ENCODE data around the gene PXMP4.

PXMP4 gene

GRCh38 chr20:33681288-33681687 lies 38.8 kb downstream of the PXMP4 start:
- no peak for DNase-seq

DNA sequence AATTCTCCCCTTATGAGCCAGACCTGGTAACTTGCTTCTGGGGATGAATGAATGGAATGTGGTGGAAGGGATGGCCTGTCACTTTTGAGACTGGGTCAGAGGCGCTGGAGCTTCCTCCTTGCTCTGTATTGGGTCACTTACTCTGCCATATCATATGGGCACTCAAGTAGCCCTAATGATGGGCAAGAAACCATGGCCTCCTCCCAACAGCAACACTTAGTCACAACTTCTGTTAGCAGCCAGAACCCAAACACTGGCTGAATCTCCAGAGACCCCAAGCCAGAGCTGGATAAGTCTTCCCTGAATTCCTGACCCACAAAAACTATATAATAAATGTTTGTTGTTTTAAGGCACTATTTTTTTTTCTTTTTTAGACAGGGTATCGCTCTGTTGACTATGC lies 39.4 kb downstream of the PXMP4 start:
- DNase-seq, result no peak

DNA sequence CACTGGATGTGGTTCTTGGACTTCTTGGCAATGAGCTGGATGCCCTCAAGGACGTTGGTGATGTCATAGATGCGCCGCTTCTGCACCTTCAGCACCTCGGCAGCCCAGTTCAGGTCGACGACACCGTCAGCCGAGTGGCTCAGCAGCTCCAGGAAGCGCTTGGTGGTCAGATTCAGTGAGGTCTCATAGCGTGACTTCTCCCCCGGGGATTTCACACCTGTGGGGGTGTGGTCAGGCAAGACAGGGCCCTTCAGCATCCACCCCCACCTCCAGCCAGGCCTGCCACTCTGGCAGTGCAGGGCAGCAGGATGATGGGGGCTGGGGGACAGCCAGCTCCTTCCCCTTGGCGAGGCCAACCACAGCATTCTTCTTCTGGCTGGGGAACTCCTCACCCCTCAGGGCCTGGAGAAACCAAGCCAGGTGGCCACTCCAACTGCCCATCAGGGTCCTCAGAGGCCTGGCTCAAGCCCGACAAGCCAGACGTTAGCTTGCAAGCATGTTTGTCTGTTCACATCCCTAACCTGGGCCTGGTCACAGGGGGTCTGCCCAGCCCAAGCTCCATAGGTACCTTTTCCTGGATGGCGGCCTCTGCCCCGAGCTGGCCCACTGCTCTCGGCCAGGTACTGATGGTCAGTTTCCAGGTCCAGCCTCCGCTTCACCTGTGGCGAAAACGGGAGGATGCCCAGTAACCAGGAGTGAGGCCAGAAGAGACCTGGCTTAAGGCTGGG lies 40.2 kb downstream of the PXMP4 start:
- DNase-seq, result no peak

DNA sequence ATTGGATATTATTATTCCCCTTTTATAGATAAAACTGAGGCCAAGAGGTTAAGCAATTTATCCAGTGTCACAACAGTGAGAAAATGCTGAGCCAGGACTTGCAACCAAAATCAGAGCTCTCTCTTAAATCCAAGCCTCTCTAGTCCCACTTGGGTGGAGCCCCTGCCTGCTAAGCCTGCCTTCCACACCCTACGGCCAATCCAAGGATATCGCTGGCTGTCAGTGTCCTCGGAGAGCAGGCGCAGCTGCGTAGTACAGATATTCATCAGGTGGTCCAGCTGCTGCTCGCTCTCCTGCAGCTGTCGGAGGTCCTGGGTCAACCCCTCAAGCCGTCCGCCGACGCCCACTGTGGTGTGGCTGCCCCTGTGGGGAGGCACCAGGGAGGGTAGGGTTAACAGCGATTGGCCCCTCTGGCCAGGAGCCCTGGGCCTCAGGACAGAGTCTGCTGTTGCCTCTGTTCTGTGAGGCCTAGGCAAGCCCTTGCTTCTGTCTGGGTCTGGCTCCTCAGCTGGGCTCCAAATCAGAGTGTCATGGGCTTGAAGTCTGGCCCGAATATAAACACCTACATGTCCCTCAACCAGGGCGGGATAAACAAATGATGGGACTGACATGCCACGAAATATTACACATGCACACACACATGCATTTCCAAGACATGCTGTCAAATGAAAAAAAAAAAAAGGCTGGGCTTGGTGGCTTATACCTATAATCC lies 42.0 kb downstream of the PXMP4 start:
- DNase-seq, result no peak

DNA sequence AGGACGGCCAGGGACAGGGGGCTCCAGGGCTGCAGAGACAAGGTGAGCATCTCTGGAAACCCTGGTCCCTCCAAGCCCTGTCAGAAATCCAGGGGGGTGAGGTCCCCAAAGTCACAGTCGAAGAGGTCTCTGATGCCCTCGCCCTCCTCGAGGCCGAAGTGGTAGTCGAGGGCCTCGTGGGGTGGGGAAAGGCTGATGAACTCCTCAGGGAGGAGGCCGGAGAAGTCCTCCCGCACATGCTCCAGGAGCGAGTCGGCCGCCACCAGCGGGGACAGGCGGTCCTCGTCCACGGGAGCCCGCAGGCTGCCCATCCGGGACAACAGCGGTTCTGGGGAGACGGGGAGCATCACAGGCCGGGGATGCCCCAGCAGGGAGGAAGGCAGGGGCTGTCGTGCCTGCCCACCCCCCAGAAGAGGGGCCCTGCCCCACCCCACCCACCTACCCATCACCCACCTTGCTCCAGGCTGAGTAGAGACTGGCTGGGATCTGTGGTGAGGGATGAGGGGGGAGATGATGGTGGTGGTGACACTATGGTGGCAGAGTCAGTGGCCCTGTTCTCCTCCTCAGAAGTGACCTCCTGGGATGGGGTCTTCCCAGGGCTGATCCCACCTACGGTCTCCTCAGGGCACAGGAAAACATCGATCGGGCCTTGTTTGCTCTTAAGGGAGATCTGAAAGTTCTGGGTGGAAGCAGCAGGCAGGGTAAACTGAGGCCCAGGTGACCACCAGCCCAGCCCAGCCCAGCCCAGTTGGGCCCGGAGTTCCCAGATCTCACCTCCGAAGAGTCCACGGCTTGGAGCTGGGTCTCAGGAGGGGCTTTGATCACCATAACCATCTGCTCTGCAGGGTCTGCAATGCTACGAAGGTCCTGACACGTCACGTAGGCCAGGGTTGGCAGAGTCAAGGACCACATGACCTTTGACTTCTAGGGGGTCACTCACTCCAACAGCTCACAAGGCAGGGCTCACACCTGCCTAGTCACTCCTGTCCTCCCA lies 43.2 kb downstream of the PXMP4 start:
- no peak for DNase-seq

DNA sequence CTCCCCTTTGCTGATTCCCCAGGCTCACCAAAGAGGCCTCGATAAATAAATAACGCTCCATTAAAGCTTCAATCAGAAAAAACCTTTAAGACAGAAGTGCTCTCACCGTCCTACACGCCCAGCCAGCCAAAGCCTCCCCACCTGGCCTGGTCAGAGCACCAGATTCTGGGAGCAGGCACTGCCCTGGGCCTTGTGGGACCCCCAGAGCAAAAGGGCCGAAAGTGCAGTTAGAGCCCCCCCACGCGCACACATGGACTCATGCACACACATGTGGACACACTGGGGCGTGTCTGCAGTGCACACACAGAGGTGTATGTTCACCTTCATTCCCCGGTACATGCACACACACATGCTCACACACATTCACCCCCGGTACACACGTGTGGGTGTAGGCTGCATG lies 44.0 kb downstream of the PXMP4 start:
- no peak for DNase-seq

GRCh38 chr20:33675136-33675959 lies 44.8 kb downstream of the PXMP4 start:
- no peak for DNase-seq

DNA sequence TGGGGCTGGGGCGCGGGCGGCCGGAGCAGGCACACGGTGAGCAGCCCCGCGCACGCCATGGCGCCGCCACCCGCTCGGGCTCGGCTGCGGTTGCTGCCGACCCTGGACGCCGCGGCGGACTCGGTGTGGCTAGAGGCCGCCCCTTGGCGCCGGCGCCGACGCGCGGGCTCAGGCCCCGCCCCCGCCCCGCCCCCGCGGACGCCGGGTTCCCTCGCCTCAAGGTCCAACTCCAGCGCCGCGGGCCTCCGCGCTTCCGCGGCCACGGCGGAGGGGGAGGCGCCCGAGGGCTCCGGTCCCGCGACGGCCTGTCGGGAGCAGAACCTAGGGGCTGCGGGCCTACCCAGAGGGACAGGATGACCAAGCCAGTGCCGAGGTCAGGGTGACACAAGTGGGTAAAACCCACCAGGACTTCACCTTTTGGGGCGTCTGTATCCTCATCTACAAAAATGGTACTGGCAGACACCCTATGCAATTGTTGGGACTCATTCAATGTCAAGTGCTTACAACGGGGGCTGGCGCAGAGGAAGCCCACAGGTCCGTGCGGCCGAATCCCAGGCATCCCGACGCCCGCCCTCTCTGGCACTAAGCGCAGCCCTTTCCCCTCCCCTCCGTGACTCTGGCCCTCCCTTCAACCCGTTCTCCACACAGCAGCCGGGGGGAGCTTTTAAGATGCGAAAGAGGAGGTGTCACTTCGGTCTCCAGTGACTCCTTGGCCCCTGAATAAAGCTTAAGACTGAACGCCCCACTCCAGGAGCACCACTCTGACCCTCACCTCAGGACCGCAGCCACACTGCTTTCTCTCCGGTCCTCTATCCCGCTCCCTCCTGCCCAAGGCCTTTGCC lies 45.6 kb downstream of the PXMP4 start, which contains the start of gene NECAB3:
NECAB3 (minus strand) TSS at position 135 of the 842 bp plus-strand sequence; CDS start at position 59, 76 bp downstream.
- peak; percentile 38 for DNase-seq

- no peak for DNase-seq
Observed at GRCh38 chr20:33673410-33674293, 46.5 kb downstream of the PXMP4 start.

DNA sequence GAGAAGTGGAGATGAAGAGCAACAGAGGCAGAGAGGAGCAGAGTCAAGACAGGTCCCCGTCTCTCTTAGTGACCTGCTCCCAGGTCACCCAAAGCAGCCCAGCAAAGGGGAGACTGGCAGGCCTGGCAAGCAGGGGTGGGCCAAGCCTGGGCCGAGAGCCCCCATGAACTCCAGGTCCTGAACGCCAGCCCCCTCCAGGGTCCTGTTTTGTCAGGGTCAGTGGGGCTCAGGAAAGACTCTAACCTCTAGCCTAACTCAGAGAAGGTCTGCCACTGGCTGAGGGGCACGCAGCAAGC lies 47.0 kb downstream of the PXMP4 start:
- no peak for DNase-seq

DNA sequence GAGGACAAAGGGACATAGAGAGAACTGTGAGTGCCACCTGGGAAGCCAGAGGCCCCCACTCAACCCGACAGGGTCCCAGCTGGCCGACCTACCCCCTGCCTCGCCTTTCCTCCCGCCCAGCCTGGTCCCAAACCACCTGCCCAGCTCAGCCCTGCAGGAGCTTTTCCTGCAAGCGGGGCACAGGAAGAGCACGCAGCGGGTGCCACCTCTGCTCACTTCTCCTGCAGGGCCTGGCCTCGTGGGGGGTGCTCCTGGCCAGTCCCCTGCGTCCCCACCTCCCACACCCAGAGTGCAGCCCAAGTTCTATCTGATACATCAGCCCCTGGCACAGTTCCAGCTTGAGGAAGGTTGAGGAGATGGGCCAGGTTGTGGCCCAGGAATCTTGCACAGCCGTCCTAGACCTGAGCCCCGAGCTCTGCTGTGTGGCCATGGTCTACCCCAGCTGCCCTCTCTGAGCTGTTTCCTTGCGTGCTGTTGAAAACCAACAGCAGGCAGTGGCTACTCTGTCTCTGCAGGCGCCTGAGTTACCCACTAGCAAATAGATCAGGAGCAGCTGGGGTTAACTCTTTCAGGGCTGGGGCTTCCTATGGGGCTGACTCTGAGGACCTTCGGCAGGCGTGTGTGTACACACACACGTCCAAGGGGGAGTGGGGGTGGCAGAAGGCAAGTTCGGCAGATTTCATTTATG lies 47.5 kb downstream of the PXMP4 start:
- DNase-seq, result no peak

DNA sequence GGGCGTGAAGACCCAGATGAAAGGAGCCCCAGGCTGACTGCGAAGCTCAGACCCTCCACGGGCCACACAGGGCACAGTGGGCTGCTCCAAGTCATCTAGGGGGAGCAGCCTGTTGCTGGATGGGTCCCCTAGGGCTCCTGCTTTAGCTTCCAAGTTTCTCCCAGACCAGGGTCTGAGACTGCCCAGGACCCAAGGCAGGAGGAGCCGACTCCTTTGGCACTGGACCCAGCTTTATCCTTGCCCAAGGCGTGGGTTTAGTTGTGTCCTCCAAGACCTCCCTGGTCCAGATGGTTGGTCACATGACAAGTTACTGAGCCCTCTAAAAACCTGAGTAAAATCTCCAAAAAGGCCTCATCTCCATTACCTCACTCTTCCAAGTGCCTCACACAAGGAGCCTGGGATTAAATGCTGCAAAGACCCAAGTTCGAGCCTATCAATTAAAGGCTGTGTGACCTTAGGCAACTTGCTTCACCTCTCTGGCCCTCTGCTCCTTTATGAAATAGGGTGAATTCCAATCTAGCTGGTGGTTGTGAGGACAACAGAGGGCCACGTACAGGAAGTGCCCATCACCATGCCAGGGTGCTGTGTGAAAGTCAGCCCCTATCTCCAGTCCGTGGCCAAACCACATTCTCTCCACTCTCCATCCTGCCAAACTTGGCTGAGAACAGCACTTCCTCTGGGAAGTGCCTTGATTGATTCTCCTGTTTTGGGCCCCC lies 48.4 kb downstream of the PXMP4 start:
- no peak for DNase-seq

DNA sequence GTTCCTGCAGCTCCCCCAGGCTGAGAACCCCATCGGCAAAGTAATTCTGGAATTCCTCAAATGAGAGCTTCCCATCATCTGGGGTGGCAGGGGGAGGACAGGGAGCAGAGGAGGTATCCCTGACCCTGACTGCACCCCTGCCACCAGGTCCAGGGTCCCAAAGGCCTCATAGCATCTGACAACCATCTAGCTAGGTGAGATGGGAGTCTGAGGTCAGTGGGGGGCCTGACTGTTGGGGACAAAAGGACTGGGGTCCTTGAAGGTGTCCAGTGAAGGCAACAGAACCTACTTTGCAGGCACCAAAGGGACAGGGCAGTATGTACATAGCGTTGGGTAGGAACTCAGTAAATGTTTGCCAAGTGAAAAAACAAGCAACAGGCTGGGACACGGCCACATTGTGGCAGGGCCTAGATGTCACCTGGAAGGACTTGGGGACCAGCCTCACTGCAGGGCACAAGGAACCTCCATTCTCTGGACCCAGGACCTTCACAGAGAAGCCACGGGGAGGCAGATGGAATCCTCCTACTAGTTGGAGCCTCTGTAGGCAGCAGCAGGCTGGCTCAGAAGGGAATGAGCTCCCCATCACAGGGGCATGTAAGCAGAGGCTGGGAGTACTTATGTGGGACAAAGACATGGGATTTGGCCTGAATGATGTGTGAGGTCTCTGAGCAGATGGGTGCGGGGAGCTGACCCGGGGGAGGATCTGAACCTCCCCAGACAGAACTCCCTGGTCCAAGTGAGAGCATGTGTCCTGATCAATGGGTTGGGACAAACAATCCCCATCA lies 49.2 kb downstream of the PXMP4 start:
- no peak for DNase-seq

DNA sequence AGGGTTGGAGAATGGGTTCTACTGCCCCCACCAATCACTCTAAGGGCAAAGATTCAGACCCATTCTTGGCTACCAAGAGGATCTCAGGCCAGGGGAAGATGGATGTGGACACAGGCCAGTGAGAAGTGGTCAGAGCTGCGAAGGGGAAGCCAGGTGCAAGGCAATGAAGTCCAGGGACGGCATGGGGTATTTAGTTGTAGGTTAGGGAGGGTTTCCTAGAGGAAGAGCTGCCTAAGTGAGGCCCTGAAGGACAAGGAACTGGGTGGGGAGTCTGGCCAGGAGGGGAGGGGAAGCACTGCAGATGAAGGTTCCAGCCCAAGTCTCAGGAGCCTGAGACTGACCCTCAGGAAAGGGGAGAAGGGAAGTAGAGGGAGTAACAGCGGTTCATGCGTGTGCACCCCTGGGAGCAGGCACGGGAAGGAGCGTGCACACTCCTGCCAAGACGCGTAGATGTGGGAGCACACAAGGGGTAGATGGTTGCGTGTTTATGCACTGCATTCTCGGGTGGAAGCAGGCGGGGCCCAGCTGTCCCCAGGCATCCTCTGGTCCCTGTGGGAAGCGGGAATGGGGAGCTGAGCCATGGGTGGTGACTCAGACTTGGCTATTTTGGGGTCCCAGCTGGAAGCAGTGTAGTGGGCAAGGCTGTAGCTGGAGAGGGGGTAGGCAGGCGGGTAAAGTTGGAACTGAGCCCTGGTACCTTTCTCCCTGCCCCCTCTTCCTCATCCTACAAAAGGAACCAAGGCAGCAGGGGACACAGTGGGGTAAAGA lies 50.1 kb downstream of the PXMP4 start:
- DNase-seq, result no peak

- DNase-seq, result no peak
Observed at GRCh38 chr20:33669224-33669623, 50.9 kb downstream of the PXMP4 start.

GRCh38 chr20:33668466-33669155 lies 51.5 kb downstream of the PXMP4 start:
- DNase-seq, result no peak
